Right cardiac atrium (tissue), 5 donors: Measurements from ENCODE around the gene COX7A1. TPM values are rescaled to one million over a fixed set of nuclear protein-coding genes. Genes with fewer than 3 reads are reported as not detected.
"Not testable (repeated sequence)": the region's sequence is repeated elsewhere in the genome, so short reads cannot be mapped to it uniquely, and the experiment has no call there.

Source experiments
- ATAC-seq, 2 donors: fragments of 200-7000 bp; cut with Tn5 transposase; one replicate each; pipeline versions ENCODE4 v1.8.0 to v1.9.1; 2020; ENCODE audit warnings: moderate library complexity in 2 of 2, mild to moderate bottlenecking in 1 of 2
- DNase-seq, 3 donors: peaks; one replicate each; pipeline ENCODE4 v3.0.0-alpha.2; 2020
- H3K27ac ChIP-seq: one replicate; pipeline ENCODE4 v1.5.1; 2013; ENCODE audit warnings: mild to moderate bottlenecking, low read length, control low read depth, moderate library complexity
- H3K27me3 ChIP-seq: one replicate; pipeline ENCODE4 v1.6.1; 2013; ENCODE audit not compliant: control insufficient read depth, insufficient read depth
- H3K4me1 ChIP-seq: one replicate; pipeline ENCODE4 v1.6.1; 2013; ENCODE audit warnings: low read length; ENCODE audit not compliant: control insufficient read depth, insufficient read depth
- H3K4me3 ChIP-seq: one replicate; pipeline ENCODE4 v1.5.1; 2013; ENCODE audit warnings: low read length, control low read depth
- H3K9me3 ChIP-seq: one replicate; pipeline ENCODE4 v1.6.1; 2013; ENCODE audit warnings: low read length; ENCODE audit not compliant: control insufficient read depth
- WGBS: extraction: QIAGEN DNeasy Blood & Tissue Kit; methylation state at CpG from one replicate; pipeline ENCODE4 v1.1.7; 2013; 5-methylcytosine and 5-hydroxymethylcytosine counted together
- intact Hi-C, 4 donors: fragments of 100-400 bp; cut with DNase I; formaldehyde crosslinking; loops; one replicate each; pipeline versions ENCODE4 v1.11.0 to v1.14.0; 2022 to 2023
- long read RNA-seq, 4 donors: library from polyadenylated mRNA; unstranded; transcript quantifications; one replicate each; pipeline ENCODE4 v2.0.0, GENCODE V29; 2020 to 2021
- polyA plus RNA-seq: library from polyadenylated mRNA; stranded (reverse); fragments of 200-250 nt; gene quantifications from one replicate; pipeline ENCODE4 v1.2.3, GENCODE V29; 2013
- total RNA-seq, 4 donors: library from RNA; stranded (reverse); fragmentation: NEBNext Ultra II Directional; extraction: Animal tissue kit (Norgen Biotek cat#: 25700); gene quantifications; one replicate each; pipeline ENCODE4 v1.2.1, GENCODE V29; 2021
- donor health status: healthy with polysubstance abuse.
- donor health status: DM: no; HTN: yes; CAD: no.
- donor health status: DM: no; HTN: no; CAD: no.
- donor health status: DM: no; HTN: yes; CAD: no; lungs with severe emphysema.
- donor health status: DM: yes; HTN: yes; CAD: no.

COX7A1 gene
- total RNA-seq, result 1,000 to 10,000 TPM; 1,675 to 2,458 (median 2,091) TPM
- 1,566 TPM for polyA plus RNA-seq
- long read RNA-seq, donor 1, transcript COX7A1-201 (4 exons, 762 nt), result major isoform, 656 of 689 reads
- long read RNA-seq, donor 1, transcript COX7A1-203 (3 exons, 464 nt), result minor isoform, 14 of 689 reads
- long read RNA-seq, donor 1, partial matches to known transcripts, result 4 of 689 reads
- long read RNA-seq, donor 1, other reads (novel, unspliced or antisense), result 13 of 689 reads
- long read RNA-seq, donor 2, transcript COX7A1-204 (4 exons, 211 nt), result minor isoform, 13 of 1,320 reads
- long read RNA-seq, donor 2, transcript COX7A1-201 (4 exons, 762 nt), result major isoform, 1,073 of 1,320 reads
- long read RNA-seq, donor 2, transcript COX7A1-203 (3 exons, 464 nt), result minor isoform, 32 of 1,320 reads
- long read RNA-seq, donor 2, partial matches to known transcripts, result 191 of 1,320 reads
- long read RNA-seq, donor 2, other reads (novel, unspliced or antisense), result 9 of 1,320 reads
- long read RNA-seq, donor 3, transcript COX7A1-201 (4 exons, 762 nt), result major isoform, 233 of 265 reads
- long read RNA-seq, donor 3, partial matches to known transcripts, result 25 of 265 reads
- long read RNA-seq, donor 3, other reads (novel, unspliced or antisense), result 3 of 265 reads
- long read RNA-seq, donor 4, transcript COX7A1-201 (4 exons, 762 nt), result major isoform, 649 of 818 reads
- long read RNA-seq, donor 4, transcript COX7A1-203 (3 exons, 464 nt), result minor isoform, 23 of 818 reads
- long read RNA-seq, donor 4, partial matches to known transcripts, result 132 of 818 reads
- long read RNA-seq, donor 4, other reads (novel, unspliced or antisense), result 10 of 818 reads

GRCh38 chr19:36152352-36153091 lies at the start of gene COX7A1:
Gene COX7A1, minus strand, starts transcription at chr19:36152447. Its CDS starts 40 bp downstream, at chr19:36152407.
- peak; percentile 91 to 93 for ATAC-seq
- peaks cover 3% of the 10 kb centered on the region for H3K4me1 ChIP-seq
- intact Hi-C loops, result no loop called here

GRCh38 chr19:36201684-36202083 lies 49.4 kb upstream of the COX7A1 start:
- DNase-seq (no peak), ATAC-seq (no peak)
- Histone ChIP-seq H3K4me3 (no peak overlapping the region), H3K27me3 (no peaks in the 10 kb centered on the region), H3K9me3 (no peaks in the 10 kb centered on the region), H3K4me1 (no peaks in the 10 kb centered on the region), H3K27ac (no peak overlapping the region)
- intact Hi-C loops, result no loop called here
- 93% methylated on average over 6 of the region's 6 CpGs for WGBS

More at GRCh38 chr19:36152352-36153091, at the start of gene COX7A1:
- Histone ChIP-seq H3K27me3 (no peaks in the 10 kb centered on the region), H3K4me3 (peak within 1 kb of the TSS; percentile 71), H3K9me3 (no peaks in the 10 kb centered on the region), H3K27ac (peak within 1 kb of the TSS; percentile 97)
- DNase-seq, result peak; percentile 82 to 93 (median 92)
- WGBS, result 8% methylated on average over 40 of the region's 40 CpGs

- intact Hi-C loops, result no loop called here
Measured at GRCh38 chr19:36198119-36198518, 45.9 kb upstream of the COX7A1 start.

DNA sequence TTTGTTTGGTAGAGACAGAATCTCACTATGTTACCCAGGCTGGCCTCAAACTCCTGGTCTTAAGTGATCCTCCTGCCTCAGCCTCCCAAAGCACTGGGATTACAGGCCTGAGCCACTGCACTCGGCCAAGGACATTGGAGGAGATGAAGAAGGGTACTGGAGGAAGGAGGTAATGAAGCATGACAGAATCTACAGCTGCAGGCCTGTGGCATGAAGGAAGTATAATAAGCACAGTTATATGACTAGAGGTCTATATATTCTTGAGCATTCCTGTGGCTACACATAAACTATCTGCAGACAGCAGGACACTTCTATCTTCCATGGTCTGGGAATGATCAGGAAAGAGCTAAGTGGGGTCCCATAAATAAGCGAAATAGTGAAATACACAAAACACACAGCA lies 44.0 kb upstream of the COX7A1 start:
- ATAC-seq, result no peak
- H3K27ac ChIP-seq, result no peak overlapping the region
- H3K27me3 ChIP-seq, result no peaks in the 10 kb centered on the region
- no peaks in the 10 kb centered on the region for H3K4me1 ChIP-seq
- intact Hi-C loops, result no loop called here
- H3K4me3 ChIP-seq, result no peak overlapping the region
- DNase-seq, result no peak
- no peaks in the 10 kb centered on the region for H3K9me3 ChIP-seq
- WGBS, result 96% methylated on average over 2 of the region's 2 CpGs

More at GRCh38 chr19:36198119-36198518, 45.9 kb upstream of the COX7A1 start:
- no peaks in the 10 kb centered on the region for H3K27me3 ChIP-seq
- 61% methylated on average over 2 of the region's 2 CpGs for WGBS
- no peaks in the 10 kb centered on the region for H3K4me1 ChIP-seq
- no peak overlapping the region for H3K27ac ChIP-seq
- ATAC-seq (no peak), DNase-seq (no peak)
- H3K4me3 ChIP-seq, result no peak overlapping the region
- no peaks in the 10 kb centered on the region for H3K9me3 ChIP-seq

- DNase-seq, H3K27ac ChIP-seq, H3K4me3 ChIP-seq, H3K9me3 ChIP-seq, H3K4me1 ChIP-seq, intact Hi-C loops, ATAC-seq, H3K27me3 ChIP-seq: not testable (repeated sequence)
- 96% methylated on average over 5 of the region's 5 CpGs for WGBS
Measured at GRCh38 chr19:36186722-36187121, 34.5 kb upstream of the COX7A1 start.

DNA sequence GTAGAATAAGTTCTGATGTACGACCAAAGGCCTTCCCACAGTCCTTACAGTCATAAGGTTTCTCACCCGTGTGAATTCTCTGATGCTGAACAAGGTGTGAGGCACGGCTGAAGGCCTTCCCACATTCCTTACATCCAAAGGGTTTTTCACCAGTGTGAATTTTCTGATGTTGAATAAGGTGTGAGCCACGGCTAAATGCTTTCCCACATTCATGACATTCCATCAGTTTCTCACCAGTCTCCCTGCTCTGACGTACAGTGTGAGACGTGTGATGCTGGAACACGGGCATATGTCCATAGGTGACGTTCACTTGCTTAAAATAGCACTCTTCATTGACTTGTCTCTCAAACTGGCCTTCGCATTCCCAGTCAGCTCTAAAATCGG lies 31.0 kb upstream of the COX7A1 start:
- H3K4me3 ChIP-seq, result no peak overlapping the region
- ATAC-seq (peak; percentile 83), DNase-seq (no peak)
- no peaks in the 10 kb centered on the region for H3K9me3 ChIP-seq
- H3K27ac ChIP-seq, result peak overlapping the region; percentile 48
- no peaks in the 10 kb centered on the region for H3K4me1 ChIP-seq
- WGBS, result 61% methylated on average over 10 of the region's 10 CpGs
- intact Hi-C loops, result no loop called here
- no peaks in the 10 kb centered on the region for H3K27me3 ChIP-seq

- WGBS, result 77% methylated on average over 17 of the region's 17 CpGs
- ATAC-seq, result peak; percentile 34 to 36
- H3K27me3 ChIP-seq, result no peaks in the 10 kb centered on the region
- DNase-seq, result no peak
- peak overlapping the region; percentile 40 for H3K27ac ChIP-seq
- H3K4me1 ChIP-seq, result no peaks in the 10 kb centered on the region
- no peak overlapping the region for H3K4me3 ChIP-seq
- H3K9me3 ChIP-seq, result no peaks in the 10 kb centered on the region
- intact Hi-C loops, result no loop called here
Measured at GRCh38 chr19:36182612-36183244, 30.5 kb upstream of the COX7A1 start.

DNA sequence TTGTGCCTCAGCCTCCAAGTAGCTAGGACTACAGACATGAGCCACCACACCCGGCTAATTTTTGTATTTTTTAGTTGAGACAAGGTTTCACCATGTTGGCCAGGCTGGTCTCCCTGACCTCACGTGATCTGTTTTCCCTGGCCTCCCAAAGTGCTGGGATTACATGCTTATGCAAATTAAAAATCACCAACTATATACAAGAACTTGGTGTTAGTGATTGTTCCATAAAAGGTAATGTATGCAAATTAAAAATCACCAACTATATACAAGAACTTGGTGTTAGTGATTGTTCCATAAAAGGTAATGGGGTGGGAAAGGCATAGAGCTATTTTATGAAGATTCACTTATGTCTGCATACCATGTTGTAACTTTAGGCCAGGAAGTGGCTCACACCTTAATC lies 26.8 kb upstream of the COX7A1 start:
- H3K9me3 ChIP-seq, H3K27me3 ChIP-seq, H3K4me3 ChIP-seq, H3K4me1 ChIP-seq, DNase-seq, ATAC-seq, intact Hi-C loops, H3K27ac ChIP-seq: not testable (repeated sequence)
- WGBS, result 36% methylated on average over 2 of the region's 2 CpGs

DNA sequence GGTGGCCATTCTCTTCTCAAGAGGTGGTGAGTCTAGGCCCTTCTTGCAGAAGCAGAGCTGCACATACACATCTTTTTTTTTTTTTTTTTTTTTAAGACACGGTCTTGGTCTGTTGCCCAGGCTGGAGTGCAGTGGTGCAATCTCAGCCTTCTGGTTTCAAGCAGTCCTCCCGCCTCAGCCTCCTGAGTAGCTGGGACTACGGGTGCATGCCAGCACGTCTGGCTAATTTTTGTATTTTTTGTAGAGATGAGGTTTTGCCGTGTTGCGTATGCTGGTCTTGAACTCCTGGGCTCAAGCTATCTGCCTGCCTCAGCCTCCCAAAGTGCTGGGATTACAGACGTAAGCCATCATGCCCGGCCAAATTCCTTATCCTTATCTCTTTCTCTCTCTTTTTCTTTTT lies 21.6 kb upstream of the COX7A1 start:
- not testable (repeated sequence) for H3K4me1 ChIP-seq, H3K27me3 ChIP-seq, H3K4me3 ChIP-seq, DNase-seq, ATAC-seq, H3K9me3 ChIP-seq, H3K27ac ChIP-seq
- intact Hi-C loops, result loop anchor here in 3 of 4 donors (5.0 kb wide), 2 partner anchors 47 to 112 kb away; no protein-coding TSS in a partner anchor
- WGBS, result 81% methylated on average over 8 of the region's 8 CpGs

DNA sequence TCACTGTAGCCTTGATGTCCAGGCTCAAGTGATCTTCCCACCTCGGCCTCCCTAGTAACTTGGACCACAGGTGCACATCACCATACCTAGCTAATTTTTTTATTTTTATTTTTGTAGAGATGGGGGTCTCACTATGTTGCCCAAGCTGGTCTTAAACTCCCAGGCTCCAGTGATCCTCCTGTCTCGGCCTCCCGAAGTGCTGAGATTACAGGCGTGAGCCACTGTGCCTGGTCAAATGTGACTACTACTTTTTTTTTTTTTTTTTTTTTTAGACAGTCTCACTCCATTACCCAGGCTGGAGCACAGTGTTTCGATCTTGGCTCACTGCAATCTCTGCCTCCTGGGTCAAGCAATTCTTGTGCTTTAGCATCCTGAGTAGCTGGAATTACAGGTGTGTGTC lies 20.6 kb upstream of the COX7A1 start:
- no peaks in the 10 kb centered on the region for H3K9me3 ChIP-seq
- peaks cover 5% of the 10 kb centered on the region for H3K4me1 ChIP-seq
- 93% methylated on average over 5 of the region's 5 CpGs for WGBS
- H3K4me3 ChIP-seq, result no peak overlapping the region
- no peaks in the 10 kb centered on the region for H3K27me3 ChIP-seq
- DNase-seq, result no peak
- intact Hi-C loops, result loop anchor here in 3 of 4 donors (5.0 kb wide), 2 partner anchors 46 to 111 kb away; no protein-coding TSS in a partner anchor
- no peak for ATAC-seq
- H3K27ac ChIP-seq, result no peak overlapping the region
